H9 (cell line): ENCODE data around the gene AGBL4. TPM values are rescaled to one million over a fixed set of nuclear protein-coding genes. Genes with fewer than 3 reads are reported as not detected.

Source experiments
- DNase-seq: peaks from one replicate; pipeline ENCODE4 v3.0.0-alpha.2; 2017
- H2AFZ ChIP-seq: one replicate; pipeline ENCODE4 v1.6.1; 2013; ENCODE audit warnings: mild to moderate bottlenecking, low read length, control low read depth, moderate library complexity
- H2AK5ac ChIP-seq: 2 replicates; pipeline ENCODE4 v1.6.1; 2013; ENCODE audit warnings: low read length, control low read depth, mixed read lengths; ENCODE audit not compliant: insufficient read length
- H2BK120ac ChIP-seq: one replicate; pipeline ENCODE4 v1.6.1; 2013; ENCODE audit warnings: low read depth, mild to moderate bottlenecking, low read length, control low read depth, inconsistent platforms; ENCODE audit not compliant: poor library complexity, severe bottlenecking
- H2BK12ac ChIP-seq: 2 replicates; pipeline ENCODE4 v1.6.1; 2013; ENCODE audit warnings: low read length, control low read depth, mixed read lengths, low read depth; ENCODE audit not compliant: insufficient read length
- H2BK15ac ChIP-seq: 2 replicates; pipeline ENCODE4 v1.6.1; 2013; ENCODE audit warnings: low read depth, low read length, control low read depth
- H2BK20ac ChIP-seq: one replicate; pipeline ENCODE4 v1.6.1; 2013; ENCODE audit warnings: low read depth, mild to moderate bottlenecking, low read length, control low read depth, inconsistent platforms; ENCODE audit not compliant: poor library complexity, severe bottlenecking
- H2BK5ac ChIP-seq: 2 replicates; pipeline ENCODE4 v1.6.1; 2013; ENCODE audit warnings: low read length, control low read depth, mixed read lengths; ENCODE audit not compliant: insufficient read length
- H3K14ac ChIP-seq: 2 replicates; pipeline ENCODE4 v1.6.1; 2013; ENCODE audit warnings: low read length, control low read depth; ENCODE audit not compliant: insufficient read depth
- H3K18ac ChIP-seq: 2 replicates; pipeline ENCODE4 v1.6.1; 2013; ENCODE audit warnings: low read depth, mild to moderate bottlenecking, mixed read lengths, low read length, control low read depth; ENCODE audit not compliant: insufficient read length
- H3K23ac ChIP-seq: 2 replicates; pipeline ENCODE4 v1.6.1; 2013; ENCODE audit warnings: low read length, control low read depth, mixed read lengths, low read depth; ENCODE audit not compliant: insufficient read length
- H3K23me2 ChIP-seq: 2 replicates; pipeline ENCODE4 v1.6.1; 2013; ENCODE audit warnings: low read depth, mild to moderate bottlenecking, mixed read lengths, low read length, control low read depth; ENCODE audit not compliant: insufficient read length, poor library complexity, severe bottlenecking
- H3K27ac ChIP-seq: 2 replicates; pipeline ENCODE4 v1.5.1; 2013; ENCODE audit warnings: low read length, control low read depth, mixed read lengths, low read depth; ENCODE audit not compliant: insufficient read length
- H3K27me3 ChIP-seq: 2 replicates; pipeline ENCODE4 v1.6.1; 2013; ENCODE audit warnings: low read length, control low read depth, inconsistent platforms; ENCODE audit not compliant: insufficient read depth
- H3K4ac ChIP-seq: 2 replicates; pipeline ENCODE4 v1.6.1; 2013; ENCODE audit warnings: low read depth, mild to moderate bottlenecking, control low read depth, inconsistent platforms, low read length, moderate library complexity
- H3K4me1 ChIP-seq: 2 replicates; pipeline ENCODE4 v1.6.1; 2013; ENCODE audit warnings: low read length, control low read depth, inconsistent platforms; ENCODE audit not compliant: insufficient read depth
- H3K4me2 ChIP-seq: 2 replicates; pipeline ENCODE4 v1.6.1; 2013; ENCODE audit warnings: low read length, control low read depth, mixed read lengths; ENCODE audit not compliant: insufficient read length, insufficient read depth
- H3K56ac ChIP-seq: 2 replicates; pipeline ENCODE4 v1.6.1; 2013; ENCODE audit warnings: low read depth, mild to moderate bottlenecking, mixed read lengths, low read length, control low read depth; ENCODE audit not compliant: insufficient read length
- H3K79me1 ChIP-seq: 2 replicates; pipeline ENCODE4 v1.6.1; 2013; ENCODE audit warnings: low read depth, mild to moderate bottlenecking, moderate library complexity, low read length, control low read depth, inconsistent platforms; ENCODE audit not compliant: insufficient read depth, poor library complexity, severe bottlenecking
- H3K79me2 ChIP-seq: 2 replicates; pipeline ENCODE4 v1.6.1; 2013; ENCODE audit warnings: low read length, control low read depth, inconsistent platforms; ENCODE audit not compliant: insufficient read depth
- H3K9ac ChIP-seq: 2 replicates; pipeline ENCODE4 v1.6.1; 2013; ENCODE audit warnings: low read length, control low read depth, mixed read lengths; ENCODE audit not compliant: insufficient read length; ENCODE audit errors: extremely low read depth
- H3K9me3 ChIP-seq: one replicate; pipeline ENCODE4 v1.6.1; 2013; ENCODE audit warnings: low read depth, low read length, inconsistent platforms; ENCODE audit not compliant: control insufficient read depth
- H3T11ph ChIP-seq: one replicate; pipeline ENCODE4 v1.6.1; 2013; ENCODE audit warnings: mild to moderate bottlenecking, low read length, control low read depth, inconsistent platforms
- H4K20me1 ChIP-seq: one replicate; pipeline ENCODE4 v1.6.1; 2013; ENCODE audit not compliant: control insufficient read depth, insufficient read length, insufficient read depth
- H4K5ac ChIP-seq: 2 replicates; pipeline ENCODE4 v1.6.1; 2013; ENCODE audit warnings: low read depth, mild to moderate bottlenecking, mixed read lengths, low read length, control low read depth; ENCODE audit not compliant: insufficient read length
- H4K8ac ChIP-seq: replicated peaks from 2 replicates; pipeline ENCODE4 v1.6.1; 2013; ENCODE audit warnings: low read length, control low read depth, mixed read lengths, low read depth; ENCODE audit not compliant: insufficient read length
- H4K91ac ChIP-seq: 2 replicates; pipeline ENCODE4 v1.6.1; 2013; ENCODE audit warnings: low read depth, mild to moderate bottlenecking, moderate library complexity, mixed read lengths, low read length, control low read depth; ENCODE audit not compliant: insufficient read length
- H3K27ac Mint-ChIP-seq, 3 experiments: 2 replicates in 2 of 3; 3 replicates in 1 of 3; pipeline ENCODE4 v1.8.0; 2020 to 2021; ENCODE audit warnings: mixed read lengths in 3 of 3, mild to moderate bottlenecking in 1 of 3, moderate library complexity in 1 of 3
- H3K27me3 Mint-ChIP-seq: 2 replicates; pipeline ENCODE4 v1.8.0; 2021; ENCODE audit warnings: low read depth, mild to moderate bottlenecking, moderate library complexity, mixed read lengths
- H3K36me3 Mint-ChIP-seq, 3 experiments: 2 replicates in 2 of 3; 3 replicates in 1 of 3; pipeline ENCODE4 v1.8.0; 2020 to 2021; ENCODE audit warnings: low read depth in 3 of 3, mixed read lengths in 3 of 3; ENCODE audit not compliant: insufficient read depth in 1 of 3
- H3K4me1 Mint-ChIP-seq, 2 experiments: 2 replicates each; pipeline ENCODE4 v1.8.0; 2020; ENCODE audit warnings: mixed read lengths in 2 of 2
- H3K4me3 Mint-ChIP-seq, 2 experiments: 2 replicates in 1 of 2; 3 replicates in 1 of 2; pipeline ENCODE4 v1.8.0; 2020 to 2021; ENCODE audit warnings: mild to moderate bottlenecking in 2 of 2, mixed read lengths in 2 of 2, moderate library complexity in 1 of 2
- H3K9me3 Mint-ChIP-seq, 2 experiments: 2 replicates in 1 of 2; 3 replicates in 1 of 2; pipeline ENCODE4 v1.8.0; 2020; ENCODE audit warnings: mild to moderate bottlenecking in 2 of 2, mixed read lengths in 2 of 2, moderate library complexity in 1 of 2
- total RNA-seq: library from RNA; stranded (reverse); gene quantifications from 2 replicates; pipeline ENCODE4 v1.2.1, GENCODE V29; 2021
- TF ChIP-seq, protein P1 (sequence below): fragments of 200-600 bp; sonication (generic); conservative IDR thresholded peaks from 3 replicates; pipeline ENCODE4 v1.8.0; 2021; ENCODE audit warnings: antibody characterized with exemption, mild to moderate bottlenecking

AGBL4 gene
- total RNA-seq, 1 experiment from 2014 or later: not detected

DNA sequence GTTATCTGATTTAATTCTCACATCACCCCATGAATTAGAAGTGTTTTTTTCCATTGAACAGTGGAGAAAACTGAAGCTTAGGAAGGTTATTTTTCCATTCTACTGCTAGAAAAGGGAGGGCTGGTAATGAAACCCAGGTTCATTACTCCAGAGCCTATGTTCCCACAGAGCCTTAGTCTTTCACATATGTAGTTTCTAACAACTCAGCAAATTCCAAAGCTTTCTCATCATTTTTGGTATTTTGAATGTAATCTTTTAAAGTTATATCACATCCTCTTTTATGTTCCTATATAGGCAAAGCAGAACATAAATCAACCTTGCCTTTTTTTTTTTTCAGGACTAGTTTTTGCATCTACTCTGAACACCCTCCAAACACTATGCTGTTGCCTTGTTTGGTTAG, 1115.1 kb downstream of the AGBL4 start:
- Histone ChIP-seq H3K4ac (no peak overlapping the region), H3K79me2 (no peaks in the 10 kb centered on the region), H3T11ph (no peak overlapping the region), H3K79me1 (no peaks in the 10 kb centered on the region), H4K20me1 (no peaks in the 10 kb centered on the region), H2BK12ac (no peak overlapping the region), H3K56ac (no peak overlapping the region), H3K4me1 (no peaks in the 10 kb centered on the region), H3K9ac (no peak overlapping the region), H3K18ac (no peak overlapping the region), H3K4me2 (no peak overlapping the region), H2BK5ac (no peak overlapping the region), H3K23ac (no peak overlapping the region), H2AFZ (no peak overlapping the region), H3K27me3 (no peaks in the 10 kb centered on the region), H2BK120ac (no peak overlapping the region), H3K9me3 (no peaks in the 10 kb centered on the region), H4K8ac (no peak overlapping the region), H3K27ac (no peak overlapping the region), H2BK20ac (no peak overlapping the region), H2BK15ac (no peak overlapping the region), H3K14ac (no peak overlapping the region), H4K91ac (no peak overlapping the region), H4K5ac (no peak overlapping the region), H2AK5ac (no peak overlapping the region), H3K23me2 (no peaks in the 10 kb centered on the region)
- no peaks in the 10 kb centered on the region for H3K36me3 Mint-ChIP-seq
- no peaks in the 10 kb centered on the region for H3K27me3 Mint-ChIP-seq
- H3K27ac Mint-ChIP-seq: no peak overlapping the region
- H3K9me3 Mint-ChIP-seq: peaks cover 2 to 12% of the 10 kb centered on the region in 2 experiments; a peak in 2 of 5 replicates
- TF ChIP-seq, protein P1, sequence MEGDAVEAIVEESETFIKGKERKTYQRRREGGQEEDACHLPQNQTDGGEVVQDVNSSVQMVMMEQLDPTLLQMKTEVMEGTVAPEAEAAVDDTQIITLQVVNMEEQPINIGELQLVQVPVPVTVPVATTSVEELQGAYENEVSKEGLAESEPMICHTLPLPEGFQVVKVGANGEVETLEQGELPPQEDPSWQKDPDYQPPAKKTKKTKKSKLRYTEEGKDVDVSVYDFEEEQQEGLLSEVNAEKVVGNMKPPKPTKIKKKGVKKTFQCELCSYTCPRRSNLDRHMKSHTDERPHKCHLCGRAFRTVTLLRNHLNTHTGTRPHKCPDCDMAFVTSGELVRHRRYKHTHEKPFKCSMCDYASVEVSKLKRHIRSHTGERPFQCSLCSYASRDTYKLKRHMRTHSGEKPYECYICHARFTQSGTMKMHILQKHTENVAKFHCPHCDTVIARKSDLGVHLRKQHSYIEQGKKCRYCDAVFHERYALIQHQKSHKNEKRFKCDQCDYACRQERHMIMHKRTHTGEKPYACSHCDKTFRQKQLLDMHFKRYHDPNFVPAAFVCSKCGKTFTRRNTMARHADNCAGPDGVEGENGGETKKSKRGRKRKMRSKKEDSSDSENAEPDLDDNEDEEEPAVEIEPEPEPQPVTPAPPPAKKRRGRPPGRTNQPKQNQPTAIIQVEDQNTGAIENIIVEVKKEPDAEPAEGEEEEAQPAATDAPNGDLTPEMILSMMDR: no peak
- no peak for DNase-seq
- H3K4me1 Mint-ChIP-seq: no peaks in the 10 kb centered on the region
- H3K4me3 Mint-ChIP-seq: no peak overlapping the region
